Heart right ventricle (tissue), 16 donors: ENCODE results near the gene ATP2A1. TPM values are rescaled to one million over a fixed set of nuclear protein-coding genes. Genes with fewer than 3 reads are reported as not detected.

Experiments
- ATAC-seq, 8 donors: fragments of 200-7000 bp; cut with Tn5 transposase; one replicate each; pipeline ENCODE4 v1.9.1; 2020; ENCODE audit warnings: mild to moderate bottlenecking in 8 of 8, moderate library complexity in 8 of 8, moderate number of reproducible peaks in 1 of 8
- DNase-seq, 2 donors: peaks; one replicate each; pipeline ENCODE4 v3.0.0-alpha.2; 2020
- H3K27ac ChIP-seq, 10 donors: fragments of 200-600 bp; sonication (generic) in 2 of 10; one replicate each; pipeline versions ENCODE4 v1.5.0 to v1.8.0; 2020 to 2022; ENCODE audit warnings: mild to moderate bottlenecking in 3 of 10
- H3K27me3 ChIP-seq, 7 donors: fragments of 200-600 bp; one replicate each; pipeline ENCODE4 v1.8.0; 2021 to 2022; ENCODE audit warnings: mild to moderate bottlenecking in 2 of 7
- H3K36me3 ChIP-seq, 9 donors: fragments of 200-600 bp; sonication (generic) in 1 of 9; one replicate each; pipeline versions ENCODE4 v1.5.0 to v1.8.0; 2020 to 2022; ENCODE audit warnings: mild to moderate bottlenecking in 2 of 9
- H3K4me1 ChIP-seq, 9 donors: fragments of 200-600 bp; sonication (generic) in 1 of 9; one replicate each; pipeline versions ENCODE4 v1.5.0 to v1.8.0; 2020 to 2022; ENCODE audit warnings: mild to moderate bottlenecking in 4 of 9
- H3K4me3 ChIP-seq, 10 donors: fragments of 200-600 bp; sonication (generic) in 2 of 10; one replicate each; pipeline versions ENCODE4 v1.5.0 to v1.8.0; 2020 to 2022; ENCODE audit warnings: mild to moderate bottlenecking in 7 of 10, moderate library complexity in 2 of 10
- H3K9me3 ChIP-seq, 11 donors: fragments of 200-600 bp in 10 of 11; sonication (generic) in 2 of 11; one replicate each; pipeline versions ENCODE4 v1.5.0 to v1.8.0; 2013 to 2022; ENCODE audit warnings: mild to moderate bottlenecking in 2 of 11, control low read depth in 1 of 11, moderate library complexity in 1 of 11
- WGBS, 2 donors: extraction: QIAGEN DNeasy Blood & Tissue Kit; methylation state at CpG; one replicate each; pipeline ENCODE4 v1.1.7; 2013; ENCODE audit warnings: inconsistent platforms in 1 of 2; 5-methylcytosine and 5-hydroxymethylcytosine counted together
- intact Hi-C, 10 donors: fragments of 100-400 bp; cut with DNase I; formaldehyde crosslinking; loops; one replicate each; pipeline versions ENCODE4 v1.11.1 to v1.14.2; 2022
- polyA plus RNA-seq, 2 donors: library from polyadenylated mRNA; stranded (reverse); fragments of 200-250 nt; gene quantifications; one replicate each; pipeline ENCODE4 v1.2.3, GENCODE V29; 2013
- total RNA-seq, 10 donors: library from RNA; stranded (reverse); fragmentation: NEBNext Ultra II Directional in 3 of 10; extraction: Animal tissue kit (Norgen Biotek cat#: 25700) in 3 of 10; gene quantifications; one replicate each; pipeline versions ENCODE4 v1.2.1 to v1.2.4, GENCODE V29; 2021 to 2023
- TF ChIP-seq, protein P1 (sequence below), 9 donors: fragments of 200-600 bp; sonication (generic) in 2 of 9; IDR thresholded peaks; one replicate each; pipeline versions ENCODE4 v1.5.0 to v1.8.0; 2021 to 2022; ENCODE audit warnings: antibody characterized with exemption in 9 of 9, mild to moderate bottlenecking in 5 of 9, moderate library complexity in 1 of 9
- donor health status: Arrhythmogenic right ventricular cardiomyopathy.
- donor health status: ischemic (EF 13 %, LVEDD 7.1; RV severe dilation, severe dysfunction).
- donor health status: healthy with polysubstance abuse.
- donor health status: DM: no; HTN: yes; CAD: no.
- donor health status: DM: no; HTN: no; CAD: no.
- donor health status: ischemic (EF 25% LVEDD 6.9; RV normal size, moderate dysfunction).
- donor health status: ischemic (EF 25% LVEDD 5.7; RV mildly dilated, moderate dysfunction).
- donor health status: healthy.
- donor health status: DM: yes; HTN: yes; CAD: no.
- donor health status: Ischemic cardiomyopathy.
- donor health status: ischemic (EF 35%, LVEDD 5.7; RV mildly dilated, moderate dysfunction).
- donor health status: nonischemic (EF 11% LVEDD 7.7; RV severe dilation, severe dysfunction).
- donor health status: DM: yes; HTN: yes; CAD: no.
- donor health status: PGD.
- donor health status: ischemic (EF 29% LVEDD 5.4; RV normal size, mild dysfunction).
- donor health status: nonischemic (EF 23%, LVEDD 6.1; RV moderate dilation, normal function).

ATP2A1 gene
- total and polyA plus RNA-seq, 12 donors: 0.13 to 1.0 (median 0.23) TPM

GRCh38 chr16:28837672-28838557 is 40.4 kb upstream of the ATP2A1 start:
- 86 to 90% methylated on average over 7 of the region's 7 CpGs for WGBS, 2 donors
- intact Hi-C loops: no loop called here
- TF ChIP-seq, protein P1, sequence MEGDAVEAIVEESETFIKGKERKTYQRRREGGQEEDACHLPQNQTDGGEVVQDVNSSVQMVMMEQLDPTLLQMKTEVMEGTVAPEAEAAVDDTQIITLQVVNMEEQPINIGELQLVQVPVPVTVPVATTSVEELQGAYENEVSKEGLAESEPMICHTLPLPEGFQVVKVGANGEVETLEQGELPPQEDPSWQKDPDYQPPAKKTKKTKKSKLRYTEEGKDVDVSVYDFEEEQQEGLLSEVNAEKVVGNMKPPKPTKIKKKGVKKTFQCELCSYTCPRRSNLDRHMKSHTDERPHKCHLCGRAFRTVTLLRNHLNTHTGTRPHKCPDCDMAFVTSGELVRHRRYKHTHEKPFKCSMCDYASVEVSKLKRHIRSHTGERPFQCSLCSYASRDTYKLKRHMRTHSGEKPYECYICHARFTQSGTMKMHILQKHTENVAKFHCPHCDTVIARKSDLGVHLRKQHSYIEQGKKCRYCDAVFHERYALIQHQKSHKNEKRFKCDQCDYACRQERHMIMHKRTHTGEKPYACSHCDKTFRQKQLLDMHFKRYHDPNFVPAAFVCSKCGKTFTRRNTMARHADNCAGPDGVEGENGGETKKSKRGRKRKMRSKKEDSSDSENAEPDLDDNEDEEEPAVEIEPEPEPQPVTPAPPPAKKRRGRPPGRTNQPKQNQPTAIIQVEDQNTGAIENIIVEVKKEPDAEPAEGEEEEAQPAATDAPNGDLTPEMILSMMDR (IDR thresholded peaks at IDR 0.05): no peak
- DNase-seq (no peak), ATAC-seq (no peak)
- no peaks in the 10 kb centered on the region for H3K27me3 ChIP-seq
- H3K4me3 ChIP-seq: no peak overlapping the region
- H3K4me1 ChIP-seq: no peaks in the 10 kb centered on the region
- H3K27ac ChIP-seq: no peak overlapping the region
- H3K9me3 ChIP-seq: no peaks in the 10 kb centered on the region
- H3K36me3 ChIP-seq: peaks cover 15 to 87% (median 61%) of the 10 kb centered on the region in 9 donors

- no peak overlapping the region for H3K4me3 ChIP-seq
- DNase-seq (no peak), ATAC-seq (no peak)
- WGBS, 2 donors: 92 to 95% methylated on average over 1 of the region's 1 CpG
- H3K27ac ChIP-seq: no peak overlapping the region
- peaks cover 15 to 87% (median 61%) of the 10 kb centered on the region in 9 donors for H3K36me3 ChIP-seq
- intact Hi-C loops: no loop called here
- no peaks in the 10 kb centered on the region for H3K4me1 ChIP-seq
- TF ChIP-seq, protein P1 (IDR thresholded peaks at IDR 0.05): no peak
- H3K27me3 ChIP-seq: no peaks in the 10 kb centered on the region
- H3K9me3 ChIP-seq: no peaks in the 10 kb centered on the region
Observed at GRCh38 chr16:28838558-28838918, 39.8 kb upstream of the ATP2A1 start.

DNA sequence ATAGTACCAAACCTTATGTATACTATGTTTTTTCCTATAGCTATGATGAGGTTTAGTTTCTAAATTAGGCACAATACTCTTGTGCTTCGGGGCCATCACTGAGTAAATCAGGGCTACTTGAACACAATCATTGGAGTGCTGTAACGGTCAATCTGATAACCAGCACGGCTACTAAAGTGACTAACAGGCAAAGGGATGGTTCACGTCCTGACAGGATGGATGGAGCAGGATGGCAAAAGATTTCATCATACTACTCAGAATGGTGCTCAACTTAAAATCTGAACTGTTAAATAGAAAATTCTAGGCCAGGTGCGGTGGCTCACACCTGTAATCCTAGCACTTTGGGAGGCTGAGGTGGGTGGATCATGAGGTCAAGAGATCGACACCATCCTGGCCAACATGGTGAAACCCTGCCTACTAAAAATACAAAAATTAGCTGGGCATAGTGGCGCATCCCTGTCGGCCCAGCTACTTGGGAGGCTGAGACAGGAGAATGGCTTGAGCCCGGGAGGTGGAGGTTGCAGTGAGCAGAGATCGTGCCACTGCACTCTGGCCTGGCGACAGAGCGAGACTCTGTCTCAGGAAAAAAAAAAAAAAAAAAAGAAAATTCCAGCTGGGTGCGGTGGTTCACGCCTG is 39.2 kb upstream of the ATP2A1 start:
- TF ChIP-seq, protein P1 (IDR thresholded peaks at IDR 0.05): no peak
- peaks cover 13 to 87% (median 61%) of the 10 kb centered on the region in 9 donors for H3K36me3 ChIP-seq
- no peak overlapping the region for H3K27ac ChIP-seq
- H3K9me3 ChIP-seq: no peaks in the 10 kb centered on the region
- WGBS, 2 donors: 93 to 96% methylated on average over 14 of the region's 14 CpGs
- DNase-seq: no peak
- ATAC-seq: no peak
- no peaks in the 10 kb centered on the region for H3K4me1 ChIP-seq
- H3K27me3 ChIP-seq: no peaks in the 10 kb centered on the region
- no peak overlapping the region for H3K4me3 ChIP-seq
- intact Hi-C loops: no loop called here

DNA sequence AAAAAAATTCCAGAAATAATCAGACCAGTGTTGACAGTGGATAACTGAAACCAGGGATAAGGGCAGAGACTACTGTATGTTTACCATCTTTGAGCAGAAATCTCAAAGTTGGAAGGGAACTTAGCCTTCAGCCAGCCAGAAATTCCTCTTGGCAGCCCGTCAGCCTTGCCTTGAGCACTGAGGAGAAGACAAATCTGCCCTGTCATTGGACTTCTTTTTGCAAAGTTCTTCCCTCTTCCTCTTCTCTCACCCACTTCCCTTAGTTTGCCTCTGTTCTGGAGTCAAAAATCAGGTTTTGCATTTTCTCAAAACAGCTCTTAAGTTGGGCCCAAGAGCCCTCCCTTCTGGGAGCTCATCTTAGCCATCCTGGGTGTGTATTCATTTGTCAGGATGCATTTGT is 38.4 kb upstream of the ATP2A1 start:
- WGBS, 2 donors: 26 to 74% methylated on average over 1 of the region's 1 CpG
- no peak overlapping the region for H3K4me3 ChIP-seq
- ATAC-seq: no peak
- no peaks in the 10 kb centered on the region for H3K27me3 ChIP-seq
- no peak overlapping the region for H3K27ac ChIP-seq
- peaks cover 0 to 6% (median 2%) of the 10 kb centered on the region in 9 donors for H3K4me1 ChIP-seq
- H3K36me3 ChIP-seq: peaks cover 6 to 87% (median 59%) of the 10 kb centered on the region in 9 donors
- no peak for DNase-seq
- TF ChIP-seq, protein P1 (IDR thresholded peaks at IDR 0.05): no peak
- intact Hi-C loops: no loop called here
- H3K9me3 ChIP-seq: no peaks in the 10 kb centered on the region
